Activated B cell treated with CpG ODN at 0.5 μM for 24 hours (primary cell): ENCODE results near the gene CALN1. TPM values are rescaled to one million over a fixed set of nuclear protein-coding genes. Genes with fewer than 3 reads are reported as not detected.

Experiments
- ATAC-seq: fragments of 200-7000 bp; cut with Tn5 transposase; one replicate; pipeline ENCODE4 v1.10.0; 2021; ENCODE audit warnings: low read depth, mild to moderate bottlenecking, moderate library complexity
- CTCF ChIA-PET: fragments of 350-600 bp; sonication (Branson Sonifier 250); formaldehyde crosslinking; loops from one replicate; lab custom pipeline; 2021; ENCODE audit warnings: antibody characterized with exemption; lab: Charles Lee
- POLR2A ChIA-PET: fragments of 350-600 bp; sonication (Branson Sonifier 250); formaldehyde crosslinking; loops from one replicate; lab custom pipeline; 2021; ENCODE audit warnings: antibody characterized with exemption; lab: Charles Lee
- DNase-seq: peaks from one replicate; pipeline ENCODE4 v3.0.0; 2022
- H3K27ac Mint-ChIP-seq: one replicate; pipeline ENCODE4 v1.8.0; 2020; ENCODE audit warnings: mixed read lengths
- H3K27me3 Mint-ChIP-seq: one replicate; pipeline ENCODE4 v1.8.0; 2021; ENCODE audit warnings: mixed read lengths
- H3K36me3 Mint-ChIP-seq: one replicate; pipeline ENCODE4 v1.8.0; 2021; ENCODE audit warnings: low read depth, mixed read lengths
- H3K4me1 Mint-ChIP-seq: one replicate; pipeline ENCODE4 v1.8.0; 2021; ENCODE audit warnings: mixed read lengths
- H3K4me3 Mint-ChIP-seq: one replicate; pipeline ENCODE4 v1.8.0; 2020; ENCODE audit warnings: mild to moderate bottlenecking, mixed read lengths
- H3K9me3 Mint-ChIP-seq: one replicate; pipeline ENCODE4 v1.8.0; 2020; ENCODE audit warnings: mixed read lengths
- intact Hi-C: fragments of 100-400 bp; cut with micrococcal nuclease; formaldehyde crosslinking; loops from one replicate; pipeline ENCODE4 v1.15.1; 2024
- total RNA-seq: library from RNA; stranded (reverse); gene quantifications from 2 replicates; pipeline ENCODE4 v1.2.3, GENCODE V29; 2022
- TF ChIP-seq, protein P1 (sequence below): fragments of 200-600 bp; IDR thresholded peaks from one replicate; pipeline ENCODE4 v1.8.0; 2022; ENCODE audit warnings: antibody characterized with exemption, mild to moderate bottlenecking

CALN1 gene
- total RNA-seq, 1 donor from 2014 or later: not detected

DNA sequence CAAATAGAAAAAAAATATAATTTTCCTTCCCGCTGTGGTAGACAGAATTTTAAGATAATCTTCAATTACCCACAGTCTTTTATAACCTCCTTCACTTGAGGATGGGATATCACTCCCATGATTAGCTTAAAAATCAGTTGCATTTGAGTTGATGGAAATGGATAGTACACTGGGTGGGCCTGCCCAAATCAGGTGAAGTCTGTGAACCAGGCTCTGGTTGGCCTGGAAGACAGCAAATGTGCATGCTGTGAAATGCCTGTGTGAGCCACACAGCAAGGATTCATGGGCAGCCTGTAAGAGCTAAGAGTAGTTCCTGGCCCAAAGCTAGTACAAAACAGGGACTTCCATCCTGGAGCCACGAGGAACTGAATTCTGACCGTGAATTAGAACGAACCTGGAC lies 548.0 kb downstream of the CALN1 start:
- no peak for ATAC-seq
- Mint-ChIP-seq H3K4me1 (no peaks in the 10 kb centered on the region), H3K27ac (no peak overlapping the region), H3K4me3 (no peak overlapping the region), H3K9me3 (no peaks in the 10 kb centered on the region), H3K27me3 (no peaks in the 10 kb centered on the region), H3K36me3 (no peaks in the 10 kb centered on the region)
- no peak for DNase-seq
- ChIA-PET CTCF (no interaction called here), POLR2A (no interaction called here)
- TF ChIP-seq, protein P1, sequence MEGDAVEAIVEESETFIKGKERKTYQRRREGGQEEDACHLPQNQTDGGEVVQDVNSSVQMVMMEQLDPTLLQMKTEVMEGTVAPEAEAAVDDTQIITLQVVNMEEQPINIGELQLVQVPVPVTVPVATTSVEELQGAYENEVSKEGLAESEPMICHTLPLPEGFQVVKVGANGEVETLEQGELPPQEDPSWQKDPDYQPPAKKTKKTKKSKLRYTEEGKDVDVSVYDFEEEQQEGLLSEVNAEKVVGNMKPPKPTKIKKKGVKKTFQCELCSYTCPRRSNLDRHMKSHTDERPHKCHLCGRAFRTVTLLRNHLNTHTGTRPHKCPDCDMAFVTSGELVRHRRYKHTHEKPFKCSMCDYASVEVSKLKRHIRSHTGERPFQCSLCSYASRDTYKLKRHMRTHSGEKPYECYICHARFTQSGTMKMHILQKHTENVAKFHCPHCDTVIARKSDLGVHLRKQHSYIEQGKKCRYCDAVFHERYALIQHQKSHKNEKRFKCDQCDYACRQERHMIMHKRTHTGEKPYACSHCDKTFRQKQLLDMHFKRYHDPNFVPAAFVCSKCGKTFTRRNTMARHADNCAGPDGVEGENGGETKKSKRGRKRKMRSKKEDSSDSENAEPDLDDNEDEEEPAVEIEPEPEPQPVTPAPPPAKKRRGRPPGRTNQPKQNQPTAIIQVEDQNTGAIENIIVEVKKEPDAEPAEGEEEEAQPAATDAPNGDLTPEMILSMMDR: no peak
- intact Hi-C loops: no loop called here

DNA sequence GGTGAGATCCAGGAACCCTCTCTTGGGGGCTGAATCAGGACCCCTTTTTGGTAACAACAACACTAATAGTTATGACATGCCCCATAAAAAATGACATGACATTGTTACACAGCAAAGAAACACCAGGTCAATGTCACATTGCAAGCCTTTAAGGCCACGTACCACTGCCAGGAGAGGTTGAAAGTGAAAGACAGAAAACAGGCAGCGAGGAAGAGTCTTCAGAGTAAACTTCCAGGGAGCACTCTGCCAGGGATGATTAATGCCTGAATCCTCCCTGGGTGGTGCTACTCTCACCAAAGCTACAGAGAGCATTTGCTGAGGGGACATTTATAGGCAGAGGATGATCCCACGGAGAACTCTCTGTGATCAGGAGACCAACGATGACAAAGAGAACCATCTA lies 551.6 kb downstream of the CALN1 start:
- Mint-ChIP-seq H3K27me3 (no peaks in the 10 kb centered on the region), H3K36me3 (no peaks in the 10 kb centered on the region), H3K9me3 (no peaks in the 10 kb centered on the region), H3K4me3 (no peak overlapping the region), H3K27ac (no peak overlapping the region), H3K4me1 (no peaks in the 10 kb centered on the region)
- intact Hi-C loops: no loop called here
- DNase-seq (no peak), ATAC-seq (no peak)
- POLR2A ChIA-PET: no interaction called here
- TF ChIP-seq, protein P1: no peak
- CTCF ChIA-PET: no interaction called here

DNA sequence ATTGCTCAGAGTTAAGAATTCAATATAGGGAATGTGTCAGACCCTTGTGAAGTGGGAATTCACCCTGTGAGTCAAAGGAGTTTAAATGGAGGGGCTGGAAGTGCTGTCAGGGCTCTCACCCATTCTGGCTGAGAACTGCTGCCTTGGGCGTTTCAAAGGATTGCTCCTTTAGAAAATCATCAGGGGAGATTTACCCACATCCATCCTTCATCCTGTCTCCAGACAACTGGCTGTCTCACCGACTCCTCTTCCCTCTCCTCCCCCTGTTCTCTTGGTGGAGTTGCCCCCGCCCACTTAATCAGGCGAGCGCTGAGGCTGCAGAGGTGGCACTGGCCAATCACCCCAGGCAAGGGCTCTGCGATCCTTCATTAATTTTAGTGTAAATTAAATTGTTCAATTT lies 554.8 kb downstream of the CALN1 start:
- no peaks in the 10 kb centered on the region for H3K36me3 Mint-ChIP-seq
- H3K4me3 Mint-ChIP-seq: no peak overlapping the region
- POLR2A ChIA-PET: no interaction called here
- no peaks in the 10 kb centered on the region for H3K4me1 Mint-ChIP-seq
- DNase-seq (no peak), ATAC-seq (no peak)
- TF ChIP-seq, protein P1: no peak
- H3K27ac Mint-ChIP-seq: no peak overlapping the region
- CTCF ChIA-PET: no interaction called here
- intact Hi-C loops: no loop called here
- no peaks in the 10 kb centered on the region for H3K27me3 Mint-ChIP-seq
- H3K9me3 Mint-ChIP-seq: no peaks in the 10 kb centered on the region

DNA sequence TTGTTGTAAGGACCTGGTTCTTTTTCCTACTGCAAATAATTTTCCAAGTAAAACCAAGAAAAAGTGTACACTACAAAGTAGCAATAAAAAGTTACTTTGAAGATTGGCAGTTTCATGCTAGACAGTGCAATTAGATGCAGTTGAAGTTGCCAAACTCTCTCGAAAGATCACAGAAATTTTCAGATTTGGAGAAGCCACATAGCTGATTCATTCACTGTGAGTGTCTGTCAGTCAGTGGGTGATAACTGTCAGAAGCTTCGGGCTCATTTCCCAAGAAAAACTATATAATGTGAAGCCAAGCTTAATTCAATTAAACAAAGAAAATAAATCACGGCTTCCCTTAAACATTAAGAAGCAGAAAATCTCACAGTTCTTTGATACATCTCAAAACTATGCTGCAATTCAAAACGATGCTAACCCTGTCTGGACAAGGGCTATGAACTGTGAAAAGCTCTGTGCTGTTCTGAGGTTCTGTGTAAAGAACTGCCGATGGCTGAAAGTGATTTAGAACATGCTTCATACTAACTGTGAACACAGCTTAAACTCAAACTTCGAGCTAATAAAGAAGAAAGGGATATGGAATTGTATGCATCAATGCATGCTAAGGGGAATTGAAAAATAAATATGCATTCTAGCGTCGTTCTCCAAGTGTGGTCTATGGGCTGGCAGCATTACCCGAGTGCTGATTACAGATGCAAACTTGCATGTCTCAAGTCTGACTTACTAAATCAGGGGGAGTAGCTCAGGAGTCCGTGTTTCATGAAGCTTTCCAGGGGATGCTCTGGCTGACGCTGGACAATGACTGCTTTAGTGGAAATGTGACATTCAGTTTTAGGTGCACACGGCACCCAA lies 557.4 kb downstream of the CALN1 start:
- Mint-ChIP-seq H3K36me3 (no peaks in the 10 kb centered on the region), H3K4me3 (no peak overlapping the region), H3K27me3 (no peaks in the 10 kb centered on the region), H3K27ac (no peak overlapping the region), H3K4me1 (no peaks in the 10 kb centered on the region), H3K9me3 (no peaks in the 10 kb centered on the region)
- no peak for DNase-seq
- TF ChIP-seq, protein P1: no peak
- CTCF ChIA-PET: no interaction called here
- intact Hi-C loops: no loop called here
- POLR2A ChIA-PET: no interaction called here
- no peak for ATAC-seq

DNA sequence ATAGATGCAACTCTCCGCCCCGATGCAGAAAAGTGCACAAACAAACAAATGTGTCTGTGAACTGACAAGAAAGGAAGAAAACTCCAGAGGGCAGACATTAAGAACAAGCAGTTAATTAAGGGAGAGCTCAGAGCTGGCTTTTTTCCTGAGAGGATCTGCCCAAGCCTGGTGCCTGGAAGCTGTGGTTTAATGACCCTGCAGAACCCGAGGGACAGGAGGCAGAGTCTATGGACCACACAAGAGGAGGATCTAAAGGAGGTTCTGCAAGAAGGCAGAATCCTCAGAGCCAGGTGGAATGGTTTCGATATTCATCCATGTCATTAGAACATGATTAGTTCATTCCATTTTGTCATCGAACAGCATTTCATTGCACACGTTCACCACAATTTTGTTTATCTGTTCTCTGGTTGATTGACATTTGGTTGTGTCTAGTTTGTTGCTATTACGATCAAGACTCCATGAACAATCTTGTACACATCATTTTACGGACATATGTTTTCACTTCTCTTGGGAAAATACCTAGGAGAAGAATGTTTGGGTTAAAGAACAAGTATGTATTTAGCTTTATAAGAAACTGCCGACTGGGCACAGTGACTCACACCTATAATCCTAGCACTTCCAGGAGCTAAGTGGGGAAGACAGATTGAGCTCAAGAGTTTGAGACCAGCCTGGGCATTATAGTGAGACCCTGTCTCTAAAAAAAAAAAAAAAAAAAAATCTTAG lies 560.2 kb downstream of the CALN1 start:
- Mint-ChIP-seq H3K36me3 (no peaks in the 10 kb centered on the region), H3K4me1 (no peaks in the 10 kb centered on the region), H3K4me3 (no peak overlapping the region), H3K27ac (no peak overlapping the region), H3K27me3 (no peaks in the 10 kb centered on the region), H3K9me3 (peaks cover 4% of the 10 kb centered on the region)
- ChIA-PET POLR2A (no interaction called here), CTCF (no interaction called here)
- TF ChIP-seq, protein P1: no peak
- intact Hi-C loops: no loop called here
- DNase-seq: no peak
- ATAC-seq: no peak
